HG03280 (cell line): Measurements from ENCODE around the gene COLEC12.
A peak's percentile ranks its signal among the peaks of the same experiment; 100 is the strongest.
"Not testable (repeated sequence)": the region's sequence is repeated elsewhere in the genome, so short reads cannot be mapped to it uniquely, and the experiment has no call there.

ENCODE experiments used
- ATAC-seq: cut with Tn5 transposase; IDR thresholded peaks from one replicate; pipeline ENCODE4 v1.9.1; 2021; ENCODE audit warnings: mild to moderate bottlenecking, moderate library complexity; ENCODE audit not compliant: unreplicated experiment

COLEC12 gene

DNA sequence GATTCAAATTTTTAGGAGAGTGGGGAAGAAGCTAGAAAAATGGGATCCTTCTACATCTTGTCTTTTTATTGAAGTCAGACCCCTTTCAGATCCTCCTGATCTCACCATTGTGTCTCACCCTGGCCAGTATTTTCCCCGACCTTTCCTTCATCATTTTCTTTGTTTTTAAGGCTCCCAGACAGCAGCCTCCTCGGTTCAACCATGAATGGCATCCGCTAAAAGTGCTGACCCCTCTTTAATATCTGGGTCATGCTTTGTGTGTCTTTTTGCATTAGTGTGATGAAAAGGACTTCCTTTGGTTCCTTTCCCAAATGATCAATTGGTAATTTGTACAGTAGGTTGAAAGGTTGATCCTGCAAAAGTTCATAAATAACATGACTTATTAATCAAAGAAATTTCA, 205.9 kb downstream of the COLEC12 start:
- ATAC-seq = no peak

DNA sequence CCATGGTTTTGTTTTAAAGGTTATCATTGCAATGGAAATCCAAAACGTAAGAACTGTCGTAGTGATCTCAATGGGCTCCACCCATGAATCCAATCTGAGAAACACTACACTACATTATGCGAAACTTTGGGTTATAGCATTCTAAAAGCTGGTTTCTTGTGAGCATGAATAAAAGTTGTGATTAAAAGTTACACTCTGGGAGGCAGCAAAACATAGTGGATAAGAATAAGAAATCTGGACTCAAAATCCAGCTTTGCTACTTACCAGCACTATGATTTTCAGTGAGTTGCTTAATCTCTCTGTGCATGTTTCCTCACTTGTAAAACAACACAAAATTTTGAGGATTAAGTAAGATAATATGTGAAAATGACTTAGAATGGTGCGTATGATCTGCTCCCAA, 207.0 kb downstream of the COLEC12 start:
- no peak for ATAC-seq

DNA sequence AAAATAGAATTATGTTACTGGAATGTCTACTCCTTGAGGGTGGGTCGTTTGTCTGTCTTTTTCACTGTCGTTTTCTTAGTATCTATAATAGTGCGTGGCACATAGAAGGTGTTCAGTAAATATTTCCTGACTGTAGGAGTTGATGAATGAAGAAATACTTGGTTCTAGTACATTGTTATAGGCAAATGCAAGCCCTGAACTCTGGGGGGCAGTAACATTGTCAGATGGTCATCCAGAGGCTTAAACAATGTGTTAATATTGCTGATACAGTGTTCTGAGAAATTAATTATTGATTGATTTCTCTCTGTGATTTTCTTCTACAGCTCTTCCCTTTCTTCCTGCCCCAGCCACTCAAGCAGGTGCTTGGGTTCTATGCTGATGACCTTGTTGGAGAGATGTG, 208.2 kb downstream of the COLEC12 start:
- ATAC-seq = no peak

DNA sequence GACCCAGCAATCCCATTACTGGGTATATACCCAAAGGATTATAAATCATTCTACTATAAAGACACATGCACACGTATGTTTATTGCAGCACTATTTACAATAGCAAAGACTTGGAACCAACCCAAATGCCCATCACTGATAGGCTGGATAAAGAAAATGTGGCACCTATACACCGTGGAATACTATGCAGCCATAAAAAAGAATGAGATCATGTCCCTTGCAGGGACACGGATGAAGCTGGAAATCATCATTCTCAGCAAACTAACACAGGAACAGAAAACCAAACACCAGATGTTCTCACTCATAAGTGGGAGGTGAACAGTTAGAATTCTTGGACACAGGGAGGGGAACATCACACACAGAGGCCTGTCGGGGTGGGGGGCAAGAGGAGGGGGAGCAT, 210.5 kb downstream of the COLEC12 start:
- not testable (repeated sequence) for ATAC-seq

DNA sequence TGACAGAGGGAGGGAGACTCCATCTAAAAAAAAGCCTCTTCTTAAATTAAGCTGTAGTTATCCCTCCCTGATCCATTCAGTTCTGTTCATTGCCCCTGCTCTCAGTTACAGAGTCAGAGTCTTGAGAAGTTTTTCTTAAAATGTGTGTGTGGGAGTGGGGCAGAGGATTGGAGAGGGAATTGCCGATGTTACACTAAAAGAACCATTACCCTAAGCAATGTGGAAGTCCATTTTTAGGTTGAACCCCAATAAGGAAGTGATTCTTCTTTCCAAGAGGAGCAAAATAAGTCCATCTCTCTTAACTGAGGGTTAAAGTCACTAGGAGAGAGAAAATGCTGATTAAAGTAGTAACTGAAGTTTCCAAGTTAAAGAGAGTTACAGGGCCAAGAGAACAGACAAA, 211.5 kb downstream of the COLEC12 start:
- ATAC-seq = no peak

DNA sequence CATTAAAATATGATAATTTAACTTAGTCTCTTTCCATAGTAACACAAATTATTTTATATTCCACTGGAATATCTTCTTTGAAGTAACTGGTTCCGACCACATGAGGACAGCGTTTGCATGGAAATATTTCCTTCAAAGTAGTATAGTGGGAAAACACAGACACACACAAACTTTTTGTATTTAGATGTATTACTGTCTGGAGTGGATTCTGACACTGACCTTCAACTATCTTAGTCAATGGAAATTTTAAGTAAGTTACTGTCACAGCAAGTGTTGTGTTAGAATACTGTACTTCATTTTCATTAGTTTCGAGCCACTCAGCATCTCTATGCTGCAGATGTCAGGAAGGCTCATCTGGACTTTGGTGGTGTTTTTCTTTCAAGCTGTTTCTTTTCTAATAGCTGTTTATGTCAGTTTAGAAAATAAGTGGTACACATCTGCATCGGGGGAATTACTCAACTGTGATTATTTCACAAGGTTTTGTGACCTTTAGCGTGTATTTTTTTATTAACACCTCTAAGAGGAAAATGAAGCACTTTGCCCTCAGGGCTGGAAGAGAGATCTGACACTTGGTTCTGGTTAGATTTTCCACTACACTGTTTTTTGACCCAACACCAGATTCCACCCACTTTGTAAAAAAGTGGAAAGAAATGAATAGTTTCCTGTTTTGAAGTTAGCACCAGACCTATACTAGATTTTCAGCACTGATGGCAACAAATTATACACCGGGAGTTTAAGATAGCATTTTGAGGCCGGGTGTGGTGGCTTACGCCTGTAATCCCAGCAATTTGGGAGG, 213.8 kb downstream of the COLEC12 start:
- no peak for ATAC-seq

DNA sequence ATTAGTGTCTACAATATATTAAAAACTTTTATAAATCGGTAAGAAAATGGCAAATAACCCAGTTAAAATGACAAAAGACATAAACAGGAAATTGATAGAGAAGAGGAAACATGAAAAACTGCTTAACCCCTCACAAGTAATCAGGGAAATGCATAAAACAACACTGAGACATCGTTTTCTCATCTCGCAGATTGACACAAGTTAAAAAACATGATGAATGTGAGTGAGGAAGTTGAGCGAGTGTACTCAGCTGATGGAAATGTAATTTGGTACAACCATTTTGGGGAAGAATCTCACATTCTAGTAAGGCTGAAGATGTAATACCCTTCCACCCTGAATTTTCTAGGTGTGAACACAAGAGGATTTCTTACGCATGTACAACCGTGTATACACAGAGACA, 214.7 kb downstream of the COLEC12 start:
- ATAC-seq = no peak

DNA sequence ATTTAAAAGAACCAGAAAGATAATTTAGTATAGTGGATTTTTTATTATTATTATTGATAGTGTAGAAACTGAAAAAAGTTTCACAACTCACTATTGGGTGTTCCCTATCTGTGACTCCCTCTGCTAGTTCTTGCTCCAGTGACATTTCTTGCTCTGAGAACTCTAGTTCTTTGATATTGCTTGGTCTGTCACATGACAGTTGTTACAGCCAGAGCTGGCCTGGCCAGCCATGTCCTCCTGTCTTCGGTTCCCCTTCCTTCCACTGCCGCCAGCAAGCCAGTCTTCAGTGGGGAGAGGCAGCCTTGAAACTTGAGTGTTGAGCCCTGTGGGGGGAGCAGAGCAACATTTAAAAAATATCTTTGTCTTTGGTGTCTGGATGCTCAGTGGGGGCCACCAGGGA, 225.0 kb downstream of the COLEC12 start:
- no peak for ATAC-seq

DNA sequence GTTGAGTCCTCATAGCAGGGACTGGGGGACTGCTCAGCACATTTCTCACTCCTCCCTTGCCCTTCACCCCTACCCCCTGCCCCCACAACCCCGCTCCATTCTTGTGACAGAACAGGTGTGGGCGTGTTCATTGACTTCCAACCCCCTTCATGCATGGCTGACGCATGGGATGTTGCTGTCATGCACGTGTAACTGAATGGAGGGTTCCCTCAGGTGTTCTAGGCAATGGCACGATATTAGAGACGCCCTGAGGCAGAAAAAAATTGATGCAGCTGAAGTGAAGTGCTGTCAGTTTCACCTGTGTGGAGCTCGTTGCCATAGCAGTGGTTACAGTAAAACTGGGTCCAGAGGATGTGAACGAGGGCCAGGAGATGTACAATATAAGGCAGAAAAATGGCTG, 226.2 kb downstream of the COLEC12 start:
- ATAC-seq = no peak

DNA sequence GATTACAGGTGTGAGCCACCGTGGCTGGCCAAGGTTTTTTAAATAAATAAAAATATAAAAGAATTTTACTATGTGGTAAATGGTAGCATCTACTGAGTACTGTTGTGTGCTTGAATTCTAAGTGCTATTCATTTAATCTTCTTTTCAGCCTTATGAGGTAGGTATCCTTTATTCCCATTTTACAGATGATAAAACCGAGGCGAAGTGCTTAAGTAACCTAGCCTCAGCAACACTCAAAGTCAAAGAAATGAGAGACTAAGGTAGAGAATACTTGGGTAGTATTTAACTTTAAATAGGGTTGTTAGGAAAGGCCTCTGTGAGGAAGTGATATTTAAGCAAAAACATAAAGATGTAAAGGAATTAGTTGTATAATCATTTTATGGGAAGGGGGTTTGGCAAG, 227.0 kb downstream of the COLEC12 start:
- no peak for ATAC-seq

DNA sequence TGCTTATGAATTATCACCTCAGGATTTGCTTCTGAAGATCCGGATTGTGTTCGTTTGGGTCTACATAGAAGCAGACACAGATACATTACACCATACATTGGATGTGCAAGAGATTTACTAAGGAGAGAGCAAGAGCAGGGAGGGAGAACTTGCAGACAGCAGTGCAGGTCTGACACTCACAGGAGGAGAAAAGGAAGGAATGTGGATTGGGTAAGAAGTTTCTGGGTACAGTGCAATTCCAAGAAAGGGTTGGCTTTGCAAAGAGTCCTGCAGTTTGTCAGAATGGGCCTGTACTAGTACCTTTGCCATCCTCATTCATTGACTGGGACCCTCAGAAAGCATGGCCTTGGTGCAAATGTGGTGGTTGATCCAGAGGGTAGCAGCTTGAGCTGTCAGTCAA, 227.9 kb downstream of the COLEC12 start:
- no peak for ATAC-seq

DNA sequence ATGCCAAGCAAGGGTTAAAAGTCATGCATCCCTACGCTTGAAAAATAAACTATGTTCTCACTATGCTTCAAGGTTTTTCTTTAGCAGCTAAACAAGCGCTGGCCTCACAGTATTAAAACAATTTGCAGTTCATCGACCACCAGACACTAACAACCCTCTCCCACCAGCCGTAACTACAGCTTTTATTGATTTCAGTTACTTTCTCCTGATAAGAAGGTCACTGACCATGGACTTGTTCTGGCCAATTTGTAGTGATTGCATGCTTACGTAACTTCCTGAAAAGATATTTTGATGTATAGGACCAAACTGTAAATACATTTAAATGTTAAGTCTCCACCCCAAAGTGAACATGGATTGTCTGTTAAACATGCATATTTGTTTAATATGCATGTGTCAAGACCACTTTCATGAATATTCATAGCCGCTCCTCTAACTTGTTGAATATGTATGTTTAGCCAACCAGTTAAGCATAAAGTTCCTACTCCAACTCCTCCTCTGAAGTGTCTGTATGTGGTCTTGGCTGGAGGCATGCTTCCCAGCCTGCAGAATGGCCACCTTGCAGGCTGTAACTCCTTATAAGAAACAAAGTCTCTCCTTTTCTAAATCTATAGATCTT, 230.9 kb downstream of the COLEC12 start:
- ATAC-seq = no peak

DNA sequence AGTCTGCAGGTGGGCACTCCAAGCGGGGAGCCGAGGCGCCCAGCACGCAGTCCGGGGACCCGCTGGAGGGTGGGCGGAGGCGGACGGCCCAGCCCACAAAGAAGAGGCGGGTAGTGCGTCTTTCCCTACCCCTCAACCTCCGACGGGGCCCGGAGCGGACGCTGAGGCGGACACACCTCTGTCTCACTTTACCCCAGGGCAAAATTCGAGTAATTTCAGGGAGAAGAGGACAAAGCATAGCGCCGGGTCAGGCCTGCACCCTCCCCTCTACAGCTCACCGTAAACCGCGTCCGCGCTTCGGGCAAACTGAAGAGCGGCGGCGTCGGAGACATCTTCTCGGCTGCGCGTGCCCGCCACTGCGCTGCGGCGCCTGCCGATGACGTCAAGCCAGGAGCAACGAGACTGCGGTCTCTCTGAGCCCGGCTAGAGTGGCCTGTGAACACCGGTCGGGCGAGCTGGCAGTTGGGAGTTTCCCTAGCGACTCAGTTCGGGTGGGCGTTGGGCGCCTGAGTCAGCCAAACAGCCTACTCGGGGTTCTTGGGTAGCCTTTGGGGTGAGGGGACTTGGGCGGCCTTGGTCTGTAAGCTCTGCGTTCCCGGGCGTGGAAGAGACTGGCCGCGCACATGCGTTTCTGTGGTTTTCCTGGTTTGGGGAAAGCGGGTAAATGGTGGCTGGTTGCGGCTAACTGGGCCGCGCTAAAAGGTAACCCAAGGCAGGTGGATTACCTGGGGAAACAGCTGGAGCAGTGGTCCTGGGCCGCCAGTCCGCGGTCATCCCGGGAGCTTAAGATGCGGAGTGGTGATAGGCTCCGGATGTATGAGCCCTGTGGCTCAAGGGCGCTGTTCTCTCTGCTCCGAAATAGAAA, 232.6 kb downstream of the COLEC12 start, which contains the start of gene THOC1:
Gene THOC1, minus strand, starts transcription at position 360 of the 865 bp plus-strand sequence. Its CDS starts 28 bp downstream, at position 332.
- ATAC-seq = peak; percentile 92

DNA sequence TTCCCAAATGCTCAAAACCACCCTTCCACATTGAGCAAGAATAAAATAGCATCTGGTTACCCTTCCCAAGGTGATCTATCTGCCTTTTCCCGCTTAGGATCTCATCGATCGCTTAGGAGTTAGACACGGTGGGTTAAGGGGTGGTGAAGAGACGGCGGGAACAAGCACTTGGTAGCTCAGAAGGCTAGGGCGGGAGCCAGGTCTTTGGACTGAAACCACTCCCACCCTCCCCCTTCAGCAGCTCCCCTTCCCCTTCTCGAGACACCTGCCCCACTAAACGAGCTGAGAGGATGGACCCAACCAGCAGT, 233.2 kb downstream of the COLEC12 start:
- ATAC-seq = no peak
